IMR-90 (cell line): ENCODE data around the gene KNCN.

Experiments
- CEBPB ChIP-seq: IDR thresholded peaks from 2 replicates; pipeline ENCODE4 v1.6.1; 2012; ENCODE audit warnings: low read depth, low read length, improper control_type of control experiment
- CHD1 ChIP-seq: IDR thresholded peaks from 2 replicates; pipeline ENCODE4 v1.6.1; 2012; ENCODE audit warnings: low read depth, low read length, improper control_type of control experiment
- CTCF ChIP-seq: conservative IDR thresholded peaks from 2 replicates; pipeline ENCODE4 v1.5.1; 2012; ENCODE audit warnings: mild to moderate bottlenecking, low read depth, low read length, improper control_type of control experiment
- FOS ChIP-seq: fragments of 150-350 bp; IDR thresholded peaks from 2 replicates; pipeline ENCODE4 v1.6.1; 2016; ENCODE audit warnings: low read depth, low read length
- MXI1 ChIP-seq: IDR thresholded peaks from 2 replicates; pipeline ENCODE4 v1.6.1; 2012; ENCODE audit warnings: low read depth, mild to moderate bottlenecking, low read length, moderate library complexity, borderline replicate concordance
- POLR2A ChIP-seq: IDR thresholded peaks from 2 replicates; pipeline ENCODE4 v1.6.1; 2012; ENCODE audit warnings: mild to moderate bottlenecking, low read depth, low read length
- RAD21 ChIP-seq: IDR thresholded peaks from 2 replicates; pipeline ENCODE4 v1.6.1; 2012; ENCODE audit warnings: low read length, improper control_type of control experiment
- TF ChIP-seq, protein P1 (sequence below): fragments of 150-350 bp; IDR thresholded peaks from 2 replicates; pipeline ENCODE4 v1.6.1; 2017; ENCODE audit warnings: mild to moderate bottlenecking, antibody characterized with exemption, low read length, low read depth

GRCh38 chr1:46553506-46553905 is 2.1 kb upstream of the KNCN start:
- TF ChIP-seq RAD21 (no peak), CEBPB (no peak), CTCF (no peak), POLR2A (no peak), MXI1 (no peak), CHD1 (no peak), FOS (no peak)
- TF ChIP-seq, protein P1, sequence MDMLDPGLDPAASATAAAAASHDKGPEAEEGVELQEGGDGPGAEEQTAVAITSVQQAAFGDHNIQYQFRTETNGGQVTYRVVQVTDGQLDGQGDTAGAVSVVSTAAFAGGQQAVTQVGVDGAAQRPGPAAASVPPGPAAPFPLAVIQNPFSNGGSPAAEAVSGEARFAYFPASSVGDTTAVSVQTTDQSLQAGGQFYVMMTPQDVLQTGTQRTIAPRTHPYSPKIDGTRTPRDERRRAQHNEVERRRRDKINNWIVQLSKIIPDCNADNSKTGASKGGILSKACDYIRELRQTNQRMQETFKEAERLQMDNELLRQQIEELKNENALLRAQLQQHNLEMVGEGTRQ = no peak
